Heart right ventricle (tissue), 16 donors: ENCODE data around the gene NEUROD1. TPM values are rescaled to one million over a fixed set of nuclear protein-coding genes. Genes with fewer than 3 reads are reported as not detected.

Experiments
- ATAC-seq, 8 donors: fragments of 200-7000 bp; cut with Tn5 transposase; one replicate each; pipeline ENCODE4 v1.9.1; 2020; ENCODE audit warnings: mild to moderate bottlenecking in 8 of 8, moderate library complexity in 8 of 8, moderate number of reproducible peaks in 1 of 8
- DNase-seq, 2 donors: peaks; one replicate each; pipeline ENCODE4 v3.0.0-alpha.2; 2020
- H3K27ac ChIP-seq, 10 donors: fragments of 200-600 bp; sonication (generic) in 2 of 10; one replicate each; pipeline versions ENCODE4 v1.5.0 to v1.8.0; 2020 to 2022; ENCODE audit warnings: mild to moderate bottlenecking in 3 of 10
- H3K27me3 ChIP-seq, 7 donors: fragments of 200-600 bp; one replicate each; pipeline ENCODE4 v1.8.0; 2021 to 2022; ENCODE audit warnings: mild to moderate bottlenecking in 2 of 7
- H3K36me3 ChIP-seq, 9 donors: fragments of 200-600 bp; sonication (generic) in 1 of 9; one replicate each; pipeline versions ENCODE4 v1.5.0 to v1.8.0; 2020 to 2022; ENCODE audit warnings: mild to moderate bottlenecking in 2 of 9
- H3K4me1 ChIP-seq, 9 donors: fragments of 200-600 bp; sonication (generic) in 1 of 9; one replicate each; pipeline versions ENCODE4 v1.5.0 to v1.8.0; 2020 to 2022; ENCODE audit warnings: mild to moderate bottlenecking in 4 of 9
- H3K4me3 ChIP-seq, 10 donors: fragments of 200-600 bp; sonication (generic) in 2 of 10; one replicate each; pipeline versions ENCODE4 v1.5.0 to v1.8.0; 2020 to 2022; ENCODE audit warnings: mild to moderate bottlenecking in 7 of 10, moderate library complexity in 2 of 10
- H3K9me3 ChIP-seq, 11 donors: fragments of 200-600 bp in 10 of 11; sonication (generic) in 2 of 11; one replicate each; pipeline versions ENCODE4 v1.5.0 to v1.8.0; 2013 to 2022; ENCODE audit warnings: mild to moderate bottlenecking in 2 of 11, control low read depth in 1 of 11, moderate library complexity in 1 of 11
- CTCF ChIP-seq, 9 donors: fragments of 200-600 bp; sonication (generic) in 2 of 9; IDR thresholded peaks; one replicate each; pipeline versions ENCODE4 v1.5.0 to v1.8.0; 2021 to 2022; ENCODE audit warnings: antibody characterized with exemption in 9 of 9, mild to moderate bottlenecking in 5 of 9, moderate library complexity in 1 of 9
- WGBS, 2 donors: extraction: QIAGEN DNeasy Blood & Tissue Kit; methylation state at CpG; one replicate each; pipeline ENCODE4 v1.1.7; 2013; ENCODE audit warnings: inconsistent platforms in 1 of 2; 5-methylcytosine and 5-hydroxymethylcytosine counted together
- intact Hi-C, 10 donors: fragments of 100-400 bp; cut with DNase I; formaldehyde crosslinking; loops; one replicate each; pipeline versions ENCODE4 v1.11.1 to v1.14.2; 2022
- polyA plus RNA-seq, 2 donors: library from polyadenylated mRNA; stranded (reverse); fragments of 200-250 nt; gene quantifications; one replicate each; pipeline ENCODE4 v1.2.3, GENCODE V29; 2013
- total RNA-seq, 10 donors: library from RNA; stranded (reverse); fragmentation: NEBNext Ultra II Directional in 3 of 10; extraction: Animal tissue kit (Norgen Biotek cat#: 25700) in 3 of 10; gene quantifications; one replicate each; pipeline versions ENCODE4 v1.2.1 to v1.2.4, GENCODE V29; 2021 to 2023
- donor health status: Arrhythmogenic right ventricular cardiomyopathy.
- donor health status: ischemic (EF 13 %, LVEDD 7.1; RV severe dilation, severe dysfunction).
- donor health status: healthy with polysubstance abuse.
- donor health status: DM: no; HTN: yes; CAD: no.
- donor health status: DM: no; HTN: no; CAD: no.
- donor health status: ischemic (EF 25% LVEDD 6.9; RV normal size, moderate dysfunction).
- donor health status: ischemic (EF 25% LVEDD 5.7; RV mildly dilated, moderate dysfunction).
- donor health status: healthy.
- donor health status: DM: yes; HTN: yes; CAD: no.
- donor health status: Ischemic cardiomyopathy.
- donor health status: ischemic (EF 35%, LVEDD 5.7; RV mildly dilated, moderate dysfunction).
- donor health status: nonischemic (EF 11% LVEDD 7.7; RV severe dilation, severe dysfunction).
- donor health status: DM: yes; HTN: yes; CAD: no.
- donor health status: PGD.
- donor health status: ischemic (EF 29% LVEDD 5.4; RV normal size, mild dysfunction).
- donor health status: nonischemic (EF 23%, LVEDD 6.1; RV moderate dilation, normal function).

NEUROD1 gene
- total and polyA plus RNA-seq, 12 donors, result not detected

DNA sequence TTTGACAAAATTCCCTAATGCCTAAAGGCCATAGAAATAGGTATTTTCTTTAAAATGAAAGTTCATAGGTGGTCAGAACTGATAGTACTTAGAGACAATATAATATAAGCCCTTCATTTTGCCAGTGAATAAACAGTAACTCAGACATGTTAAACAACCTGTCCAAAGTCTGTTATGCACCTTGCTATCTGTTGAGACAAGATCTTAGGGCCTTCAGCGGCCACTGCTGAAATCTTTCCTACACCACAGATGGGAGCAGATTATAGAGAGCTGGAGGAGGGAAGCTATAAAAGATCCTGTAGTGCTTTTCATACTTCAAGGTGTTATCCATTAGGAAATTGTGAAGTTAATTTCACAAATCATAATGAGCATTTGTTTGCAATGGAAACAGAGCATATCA is 37.2 kb downstream of the NEUROD1 start:
- no peak for DNase-seq
- Histone ChIP-seq H3K9me3 (no peaks in the 10 kb centered on the region), H3K4me1 (no peaks in the 10 kb centered on the region), H3K27me3 (peaks cover 0 to 30% (median 12%) of the 10 kb centered on the region in 7 donors), H3K27ac (no peak overlapping the region), H3K4me3 (no peak overlapping the region), H3K36me3 (no peaks in the 10 kb centered on the region)
- WGBS, 2 donors, result 60 to 69% methylated on average over 1 of the region's 1 CpG
- intact Hi-C loops, result no loop called here
- TF ChIP-seq CTCF (IDR thresholded peaks at IDR 0.05), result no peak
- ATAC-seq, result no peak

DNA sequence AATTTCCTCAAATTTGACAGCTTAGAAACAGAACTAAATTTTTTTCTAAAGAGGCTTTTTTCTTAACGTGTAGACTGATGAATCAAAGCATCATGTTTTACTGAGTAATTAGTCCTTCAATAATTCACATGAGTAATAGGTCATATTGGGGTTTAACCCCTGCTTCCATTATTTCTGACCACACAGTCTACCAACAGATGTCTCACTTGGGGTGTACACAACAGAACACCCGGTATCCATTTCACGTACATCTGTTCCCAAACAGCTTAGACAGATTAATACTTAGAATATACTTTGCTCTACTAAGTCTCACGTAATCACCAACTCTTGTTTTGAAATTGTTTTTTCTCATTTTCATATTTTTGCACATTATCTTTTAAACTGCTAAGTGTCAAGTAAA is 38.2 kb downstream of the NEUROD1 start:
- no peaks in the 10 kb centered on the region for H3K36me3 ChIP-seq
- H3K4me3 ChIP-seq, result no peak overlapping the region
- ATAC-seq (no peak), DNase-seq (no peak)
- no peaks in the 10 kb centered on the region for H3K4me1 ChIP-seq
- H3K9me3 ChIP-seq, result no peaks in the 10 kb centered on the region
- H3K27ac ChIP-seq, result no peak overlapping the region
- WGBS, 2 donors, result 75 to 76% methylated on average over 4 of the region's 4 CpGs
- H3K27me3 ChIP-seq, result peaks cover 0 to 30% (median 11%) of the 10 kb centered on the region in 7 donors
- TF ChIP-seq CTCF (IDR thresholded peaks at IDR 0.05), result no peak
- intact Hi-C loops, result no loop called here

DNA sequence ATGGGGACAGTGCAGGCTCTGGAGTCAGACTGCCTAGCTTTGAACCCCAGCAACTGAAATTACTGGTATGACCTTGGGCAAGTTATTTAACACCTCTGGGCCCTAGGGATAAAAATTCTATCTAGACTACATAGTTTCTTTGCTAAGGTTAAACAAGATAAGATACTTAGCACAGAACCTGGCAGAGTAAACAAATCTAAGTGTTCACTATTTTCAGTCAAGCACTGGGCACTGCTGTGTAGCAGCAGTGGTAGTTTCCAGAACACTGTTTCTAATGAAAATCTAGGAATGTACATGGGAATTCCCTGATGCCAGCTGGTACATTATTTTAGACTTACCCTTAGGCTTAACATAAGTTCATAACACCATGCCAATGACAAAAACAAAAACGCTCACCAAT is 40.6 kb downstream of the NEUROD1 start:
- Histone ChIP-seq H3K27ac (no peak overlapping the region), H3K9me3 (no peaks in the 10 kb centered on the region), H3K4me1 (no peaks in the 10 kb centered on the region), H3K27me3 (peaks cover 0 to 21% (median 4%) of the 10 kb centered on the region in 7 donors), H3K36me3 (no peaks in the 10 kb centered on the region), H3K4me3 (no peak overlapping the region)
- WGBS, 2 donors, result 0 to 25% methylated on average over 1 of the region's 1 CpG
- intact Hi-C loops, result no loop called here
- ATAC-seq (no peak), DNase-seq (no peak)
- no peak for TF ChIP-seq CTCF (IDR thresholded peaks at IDR 0.05)

GRCh38 chr2:181632733-181633401 is 47.5 kb downstream of the NEUROD1 start:
- Histone ChIP-seq H3K4me1 (no peaks in the 10 kb centered on the region), H3K27me3 (peaks cover 0 to 7% (median 0%) of the 10 kb centered on the region in 7 donors), H3K27ac (no peak overlapping the region), H3K4me3 (no peak overlapping the region), H3K9me3 (no peaks in the 10 kb centered on the region), H3K36me3 (no peaks in the 10 kb centered on the region)
- ATAC-seq, result no peak
- no peak for DNase-seq
- WGBS, 2 donors, result 76% methylated on average over 4 of the region's 4 CpGs
- TF ChIP-seq CTCF (IDR thresholded peaks at IDR 0.05), result no peak
- intact Hi-C loops, result no loop called here
